Measurements from ENCODE around the gene RBM46. TPM values are rescaled to one million over a fixed set of nuclear protein-coding genes. Genes with fewer than 3 reads are reported as not detected.
"Not testable (repeated sequence)": the region's sequence is repeated elsewhere in the genome, so short reads cannot be mapped to it uniquely, and the experiment has no call there.

RBM46 gene
- total RNA-seq, 1 donor from 2014 or later = not detected

DNA sequence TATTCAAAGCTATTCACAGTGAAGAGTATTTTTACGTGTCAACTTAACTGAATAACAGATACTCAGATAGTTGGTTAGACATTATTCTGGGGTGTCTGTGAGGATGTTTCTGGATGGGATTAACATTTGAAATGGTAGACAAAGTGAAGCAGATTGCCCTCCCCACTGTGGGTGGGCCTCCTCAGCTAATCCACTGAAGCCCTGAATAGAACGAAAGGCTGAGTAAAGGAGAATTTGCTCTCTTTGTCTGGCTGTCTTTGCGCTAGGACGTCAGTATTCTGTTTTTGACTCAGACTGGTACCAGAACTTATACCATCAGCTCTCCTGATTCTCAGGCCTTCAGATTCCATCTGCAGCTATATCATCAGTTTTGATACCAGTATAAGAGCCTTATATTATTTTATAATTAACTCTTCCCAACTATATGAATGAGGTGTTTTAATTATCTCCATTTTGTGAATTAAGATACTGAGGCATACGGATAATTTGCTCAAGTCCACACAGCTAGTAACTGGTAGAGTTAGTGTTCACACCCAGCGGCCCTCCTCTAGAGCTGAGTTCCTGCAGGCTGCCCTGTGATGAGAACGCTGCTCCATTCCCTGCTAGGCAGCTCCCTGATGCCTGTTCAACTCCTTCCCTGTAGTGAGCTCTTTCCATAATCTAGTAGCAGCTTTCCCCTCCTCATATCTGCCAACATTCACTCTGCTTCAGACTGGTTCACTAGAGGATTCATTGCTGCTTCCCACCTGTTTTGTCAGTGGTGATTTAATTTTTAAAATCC lies 87.5 kb downstream of the RBM46 start:
- Histone ChIP-seq H3K4me1 (no peaks in the 10 kb centered on the region), H3K36me3 (no peaks in the 10 kb centered on the region), H3K9me3 (replicated peaks) (peaks cover 24% of the 10 kb centered on the region), H3K27me3 (ENCODE audit: low read depth) (no peaks in the 10 kb centered on the region), H3K4me3 (no peak overlapping the region), H3K27ac (replicated peaks) (no peak overlapping the region)
- TF ChIP-seq, protein P1, sequence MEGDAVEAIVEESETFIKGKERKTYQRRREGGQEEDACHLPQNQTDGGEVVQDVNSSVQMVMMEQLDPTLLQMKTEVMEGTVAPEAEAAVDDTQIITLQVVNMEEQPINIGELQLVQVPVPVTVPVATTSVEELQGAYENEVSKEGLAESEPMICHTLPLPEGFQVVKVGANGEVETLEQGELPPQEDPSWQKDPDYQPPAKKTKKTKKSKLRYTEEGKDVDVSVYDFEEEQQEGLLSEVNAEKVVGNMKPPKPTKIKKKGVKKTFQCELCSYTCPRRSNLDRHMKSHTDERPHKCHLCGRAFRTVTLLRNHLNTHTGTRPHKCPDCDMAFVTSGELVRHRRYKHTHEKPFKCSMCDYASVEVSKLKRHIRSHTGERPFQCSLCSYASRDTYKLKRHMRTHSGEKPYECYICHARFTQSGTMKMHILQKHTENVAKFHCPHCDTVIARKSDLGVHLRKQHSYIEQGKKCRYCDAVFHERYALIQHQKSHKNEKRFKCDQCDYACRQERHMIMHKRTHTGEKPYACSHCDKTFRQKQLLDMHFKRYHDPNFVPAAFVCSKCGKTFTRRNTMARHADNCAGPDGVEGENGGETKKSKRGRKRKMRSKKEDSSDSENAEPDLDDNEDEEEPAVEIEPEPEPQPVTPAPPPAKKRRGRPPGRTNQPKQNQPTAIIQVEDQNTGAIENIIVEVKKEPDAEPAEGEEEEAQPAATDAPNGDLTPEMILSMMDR (IDR thresholded peaks at IDR 0.05; ENCODE audit: borderline replicate concordance) = no peak
- intact Hi-C loops (cut with micrococcal nuclease) = no loop called here
- no peak for DNase-seq

DNA sequence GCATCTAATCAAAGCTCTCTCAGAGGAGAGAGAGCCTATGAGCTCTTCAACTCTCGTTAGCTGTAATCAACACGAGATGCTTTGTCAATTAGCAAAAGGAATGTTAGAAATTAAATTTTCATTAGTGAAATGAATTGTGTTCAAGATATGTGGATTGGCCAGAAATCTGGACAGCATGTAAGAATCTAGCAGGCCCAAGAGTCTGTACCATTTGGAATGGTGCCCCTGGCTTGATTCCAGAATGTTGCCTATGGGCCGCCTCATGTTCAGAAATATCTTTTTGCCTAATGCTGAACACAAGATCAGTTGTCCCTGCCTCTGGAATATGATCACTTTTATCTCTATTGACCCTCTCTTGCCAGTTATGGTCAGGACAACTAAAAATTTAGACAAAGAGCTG lies 88.2 kb downstream of the RBM46 start:
- Histone ChIP-seq H3K36me3 (no peaks in the 10 kb centered on the region), H3K27me3 (ENCODE audit: low read depth) (no peaks in the 10 kb centered on the region), H3K9me3 (replicated peaks) (peaks cover 23% of the 10 kb centered on the region), H3K4me1 (no peaks in the 10 kb centered on the region), H3K27ac (replicated peaks) (no peak overlapping the region), H3K4me3 (no peak overlapping the region)
- TF ChIP-seq, protein P1 (IDR thresholded peaks at IDR 0.05; ENCODE audit: borderline replicate concordance) = no peak
- DNase-seq = no peak
- intact Hi-C loops (cut with micrococcal nuclease) = no loop called here

DNA sequence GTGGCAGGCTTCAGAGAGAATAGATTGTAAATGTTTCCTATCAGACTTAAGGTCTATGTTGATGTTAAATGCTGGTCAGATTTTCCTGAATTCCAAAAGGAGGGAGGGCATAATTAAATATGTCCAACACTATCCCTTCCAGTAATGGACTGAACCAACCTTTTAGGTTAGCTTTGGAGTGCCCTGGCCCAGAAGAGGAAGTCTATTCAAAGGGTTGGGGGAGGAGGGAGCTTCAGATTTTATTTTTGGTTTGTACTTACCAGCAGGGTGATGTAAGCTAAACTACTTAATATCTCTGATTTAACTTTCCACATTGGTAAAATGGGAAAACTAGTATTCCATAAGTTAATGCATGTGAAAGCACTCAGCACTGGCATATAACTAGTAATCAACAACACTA lies 91.1 kb downstream of the RBM46 start:
- Histone ChIP-seq H3K36me3 (no peaks in the 10 kb centered on the region), H3K4me3 (no peak overlapping the region), H3K9me3 (replicated peaks) (peaks cover 25% of the 10 kb centered on the region), H3K27ac (replicated peaks) (no peak overlapping the region), H3K27me3 (ENCODE audit: low read depth) (no peaks in the 10 kb centered on the region), H3K4me1 (no peaks in the 10 kb centered on the region)
- intact Hi-C loops (cut with micrococcal nuclease) = no loop called here
- TF ChIP-seq, protein P1 (IDR thresholded peaks at IDR 0.05; ENCODE audit: borderline replicate concordance) = no peak
- DNase-seq = no peak

DNA sequence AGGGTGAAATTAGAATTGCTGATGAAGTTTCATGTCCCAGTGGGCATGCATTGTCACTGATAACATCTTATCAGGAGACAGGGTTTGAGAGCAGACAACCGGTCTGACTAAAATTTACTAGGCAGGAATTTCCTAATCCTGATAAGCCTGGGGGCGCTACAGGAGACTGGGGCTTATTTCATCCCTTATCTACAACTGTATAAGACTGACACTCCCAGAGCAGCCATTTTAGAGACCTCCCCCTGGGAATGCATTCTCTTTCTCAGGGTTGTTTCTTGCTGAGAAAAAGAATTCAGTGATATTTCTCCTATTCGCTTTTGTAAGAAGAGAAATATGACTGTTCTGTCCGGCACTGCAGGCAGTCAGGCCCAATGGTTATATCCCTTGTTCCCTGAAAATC lies 93.0 kb downstream of the RBM46 start:
- H3K27me3 ChIP-seq (ENCODE audit: low read depth); DNase-seq; intact Hi-C loops (cut with micrococcal nuclease); H3K27ac ChIP-seq (replicated peaks); H3K4me3 ChIP-seq; H3K4me1 ChIP-seq; H3K36me3 ChIP-seq: not testable (repeated sequence)
- H3K9me3 ChIP-seq (replicated peaks) = peaks cover 25% of the 10 kb centered on the region

DNA sequence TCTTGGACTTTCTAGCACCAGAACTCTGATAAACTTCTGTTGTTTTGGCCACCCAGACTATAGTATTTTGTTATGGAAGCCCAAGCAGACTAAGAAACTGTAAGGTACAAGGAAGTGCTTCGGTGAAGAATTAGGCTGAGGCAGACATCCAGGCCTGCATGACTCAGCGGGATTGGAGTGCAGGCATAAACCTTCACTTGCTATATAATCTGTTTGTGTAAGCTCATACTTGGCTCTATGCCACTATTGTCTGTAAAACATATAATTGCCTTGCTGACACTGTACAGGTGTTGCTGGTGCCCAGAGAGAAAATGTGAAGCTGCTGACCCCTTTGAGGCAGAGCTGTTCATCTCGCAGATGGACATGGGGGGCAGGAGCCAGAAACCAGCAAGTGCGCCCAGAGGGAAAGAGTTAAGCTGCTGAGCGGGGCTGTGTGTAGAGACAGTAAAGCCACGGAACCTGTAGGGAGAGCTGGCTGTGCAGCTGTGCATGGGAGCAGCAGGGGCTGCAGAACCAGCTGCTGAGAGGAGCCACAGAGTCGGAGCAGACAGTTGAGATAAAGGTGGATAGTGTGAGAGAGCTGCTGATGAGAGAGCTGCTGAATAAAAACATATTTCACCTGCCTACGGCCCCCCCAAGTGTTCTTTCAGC lies 96.2 kb downstream of the RBM46 start:
- intact Hi-C loops (cut with micrococcal nuclease) = no loop called here
- H3K4me1 ChIP-seq = no peaks in the 10 kb centered on the region

More for the DNA sequence above, 96.2 kb downstream of the RBM46 start:
- Histone ChIP-seq H3K4me3 (no peak overlapping the region), H3K27ac (replicated peaks) (no peak overlapping the region), H3K27me3 (ENCODE audit: low read depth) (no peaks in the 10 kb centered on the region), H3K36me3 (no peaks in the 10 kb centered on the region), H3K9me3 (replicated peaks) (peaks cover 31% of the 10 kb centered on the region)
- no peak for DNase-seq
- TF ChIP-seq, protein P1 (IDR thresholded peaks at IDR 0.05; ENCODE audit: borderline replicate concordance) = no peak

Other genes with a start within 250 kb of the RBM46 start
- gene PLRG1, start 230.9 kb upstream of the RBM46 start, total RNA-seq = 37.8 TPM
- not detected for gene FGB, start 218.3 kb upstream of the RBM46 start, total RNA-seq
- not detected for gene FGA, start 190.5 kb upstream of the RBM46 start, total RNA-seq
- not detected for gene FGG, start 168.6 kb upstream of the RBM46 start, total RNA-seq
- not detected for gene LRAT, start 37.3 kb upstream of the RBM46 start, total RNA-seq